ENCODE data around the gene MAGEA8.
"Not testable (repeated sequence)": the region's sequence is repeated elsewhere in the genome, so short reads cannot be mapped to it uniquely, and the experiment has no call there.

MAGEA8 gene

DNA sequence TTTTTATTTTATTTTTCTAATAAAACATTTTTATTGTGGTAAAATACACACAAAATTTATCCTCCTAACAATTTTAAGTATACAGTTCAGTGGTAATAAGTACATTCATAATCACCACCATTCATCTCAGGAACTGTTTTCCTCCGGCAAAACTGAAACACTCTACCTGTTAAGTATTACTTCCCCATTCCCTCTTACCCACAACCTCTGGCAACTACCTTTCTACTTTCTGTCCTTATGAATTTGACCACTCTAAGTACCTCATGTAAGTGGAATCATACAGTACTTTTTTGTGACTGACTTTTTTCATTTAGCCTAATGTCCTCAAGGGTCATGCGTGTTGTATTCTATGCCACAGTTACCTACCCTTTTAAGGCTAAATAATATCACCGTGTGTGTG is 27.3 kb downstream of the MAGEA8 start:
- H3K9me3 ChIP-seq (ENCODE audit: control insufficient read depth, insufficient read depth, low read length), result peaks cover 6% of the 10 kb centered on the region
- no peaks in the 10 kb centered on the region for H3K27me3 ChIP-seq (ENCODE audit: control insufficient read depth, insufficient read depth, low read length)
- H3K4me1 ChIP-seq (ENCODE audit: control insufficient read depth, insufficient read depth, low read length), result peaks cover 5% of the 10 kb centered on the region
- no peak overlapping the region for H3K4me3 ChIP-seq (ENCODE audit: low read depth, low read length)
- no peak overlapping the region for H3K9ac ChIP-seq (ENCODE audit: low read depth, low read length)
- no peaks in the 10 kb centered on the region for H3K36me3 ChIP-seq (ENCODE audit: control insufficient read depth, insufficient read depth, low read length)

DNA sequence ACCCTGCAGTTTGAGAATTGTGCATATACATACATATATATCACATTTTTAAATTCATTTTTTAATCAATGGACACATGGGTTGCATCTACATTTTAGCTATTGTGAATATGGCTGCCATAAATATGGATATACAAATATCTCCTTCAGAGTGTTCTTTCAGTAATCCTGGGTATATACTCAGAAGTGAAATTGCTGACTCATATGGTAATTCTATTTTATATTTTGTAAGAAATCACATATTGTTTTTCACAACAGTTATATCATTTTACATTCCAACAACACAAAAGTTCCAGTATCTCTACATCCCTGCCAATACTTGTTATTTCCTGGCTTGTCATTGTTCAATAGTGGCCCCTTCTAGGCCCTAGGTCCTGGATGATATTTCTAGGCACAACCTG is 27.7 kb downstream of the MAGEA8 start:
- no peaks in the 10 kb centered on the region for H3K27me3 ChIP-seq (ENCODE audit: control insufficient read depth, insufficient read depth, low read length)
- H3K36me3 ChIP-seq (ENCODE audit: control insufficient read depth, insufficient read depth, low read length), result no peaks in the 10 kb centered on the region
- H3K9me3 ChIP-seq (ENCODE audit: control insufficient read depth, insufficient read depth, low read length), result peaks cover 7% of the 10 kb centered on the region
- H3K9ac ChIP-seq (ENCODE audit: low read depth, low read length), result no peak overlapping the region
- peaks cover 5% of the 10 kb centered on the region for H3K4me1 ChIP-seq (ENCODE audit: control insufficient read depth, insufficient read depth, low read length)
- H3K4me3 ChIP-seq (ENCODE audit: low read depth, low read length), result no peak overlapping the region

DNA sequence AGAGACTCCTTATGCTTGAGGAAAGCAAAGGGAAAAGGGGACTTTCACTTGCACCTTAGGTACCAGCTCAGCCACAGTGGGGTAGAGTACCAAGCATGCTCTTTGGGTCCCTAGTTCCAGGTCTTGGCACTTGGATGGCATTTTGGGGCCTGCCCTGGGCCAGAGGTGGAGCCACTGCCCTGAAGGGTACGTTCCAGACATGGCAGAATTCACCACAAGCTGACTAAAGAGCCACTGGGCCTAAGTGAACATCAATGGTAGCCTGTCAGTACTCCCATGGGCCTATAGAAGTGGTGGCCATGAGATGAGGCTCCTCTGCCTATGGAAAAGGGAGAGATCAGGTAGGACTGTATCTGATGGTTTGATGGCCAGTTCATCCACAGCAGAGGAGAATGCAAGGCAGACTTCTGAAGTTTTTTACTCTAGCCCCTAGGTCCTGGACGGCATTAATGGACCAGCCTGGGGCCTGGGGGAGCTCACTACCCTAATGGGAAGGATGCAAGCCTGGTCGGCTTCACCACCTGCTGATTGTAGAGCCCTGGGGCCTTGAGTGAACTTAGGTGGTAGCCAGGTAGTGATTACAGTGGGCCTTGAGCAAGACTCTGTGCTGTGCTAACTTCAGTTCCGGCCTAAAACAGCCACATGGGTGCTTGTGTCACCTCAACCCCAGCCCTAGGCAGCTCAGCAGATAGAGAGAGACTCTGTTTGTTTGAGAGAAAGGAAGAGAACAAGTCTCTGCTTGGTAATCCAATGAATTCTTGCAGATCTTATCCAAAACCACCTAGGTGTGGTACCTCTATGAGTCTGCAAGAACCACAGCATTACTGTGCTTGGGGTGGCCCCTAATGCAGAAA is 28.6 kb downstream of the MAGEA8 start:
- no peak overlapping the region for H3K4me3 ChIP-seq (ENCODE audit: low read depth, low read length)
- H3K27me3 ChIP-seq (ENCODE audit: control insufficient read depth, insufficient read depth, low read length), result no peaks in the 10 kb centered on the region
- H3K4me1 ChIP-seq (ENCODE audit: control insufficient read depth, insufficient read depth, low read length), result peaks cover 1% of the 10 kb centered on the region
- no peaks in the 10 kb centered on the region for H3K36me3 ChIP-seq (ENCODE audit: control insufficient read depth, insufficient read depth, low read length)
- no peak overlapping the region for H3K9ac ChIP-seq (ENCODE audit: low read depth, low read length)
- H3K9me3 ChIP-seq (ENCODE audit: control insufficient read depth, insufficient read depth, low read length), result peaks cover 10% of the 10 kb centered on the region

DNA sequence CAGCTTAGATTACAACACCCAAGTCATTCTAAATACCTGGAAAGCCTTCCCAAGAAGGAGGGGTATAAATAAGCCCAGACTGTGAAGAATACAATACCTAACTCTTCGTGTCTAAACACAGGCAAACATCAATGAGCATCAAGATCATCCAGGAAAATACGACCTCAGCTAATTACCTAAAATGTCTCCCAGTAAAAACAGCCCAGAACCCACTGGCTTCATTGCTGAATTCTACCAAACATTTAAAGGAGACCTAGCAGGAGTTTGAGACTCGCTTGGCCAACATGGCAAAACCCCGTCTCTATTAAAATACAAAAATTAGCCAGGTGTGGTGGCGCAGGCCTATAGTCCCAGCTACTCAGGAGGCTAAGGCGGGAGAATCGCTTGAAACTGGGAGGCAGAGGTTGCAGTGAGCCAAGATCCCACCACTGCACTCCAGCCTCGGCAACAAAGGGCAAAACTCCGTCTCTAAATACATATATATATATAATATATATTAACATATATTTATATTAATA is 29.3 kb downstream of the MAGEA8 start:
- Histone ChIP-seq H3K27me3 (ENCODE audit: control insufficient read depth, insufficient read depth, low read length) (no peaks in the 10 kb centered on the region), H3K9ac (ENCODE audit: low read depth, low read length) (no peak overlapping the region), H3K4me3 (ENCODE audit: low read depth, low read length) (no peak overlapping the region), H3K4me1 (ENCODE audit: control insufficient read depth, insufficient read depth, low read length) (no peaks in the 10 kb centered on the region), H3K36me3 (ENCODE audit: control insufficient read depth, insufficient read depth, low read length) (no peaks in the 10 kb centered on the region), H3K9me3 (ENCODE audit: control insufficient read depth, insufficient read depth, low read length) (peaks cover 10% of the 10 kb centered on the region)

DNA sequence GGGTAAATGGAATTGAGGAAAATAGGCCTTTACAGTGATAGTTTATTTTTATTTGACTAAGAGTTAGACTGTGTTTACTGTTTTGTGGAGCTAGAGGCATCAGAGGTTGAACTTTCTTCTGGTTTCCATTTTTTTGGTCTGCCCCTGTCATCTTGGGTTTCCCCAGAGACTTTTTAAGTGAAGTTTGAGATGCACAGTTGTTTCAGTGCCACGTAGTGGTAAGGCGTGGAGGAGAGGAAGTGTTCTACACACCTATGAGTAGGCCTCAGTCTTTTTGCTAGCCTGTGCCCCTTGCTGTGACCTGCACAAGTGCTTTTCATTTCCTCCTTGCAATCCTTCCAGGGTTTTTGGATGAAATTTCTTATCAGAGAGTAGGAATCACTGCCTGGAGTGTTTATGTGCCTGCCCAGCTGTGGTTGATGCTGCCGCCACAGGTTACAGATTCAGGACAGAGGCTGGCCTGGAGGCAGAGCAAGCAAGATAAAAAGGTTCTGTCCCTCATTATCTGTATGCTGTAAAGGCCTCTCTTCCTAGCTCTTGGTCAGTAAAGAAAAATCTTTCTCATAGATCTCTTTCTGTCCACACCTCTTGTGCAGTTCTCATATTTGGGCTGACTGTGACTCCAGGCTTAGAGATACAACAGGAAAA is 35.9 kb downstream of the MAGEA8 start:
- Histone ChIP-seq H3K4me3 (ENCODE audit: low read depth, low read length) (no peak overlapping the region), H3K9ac (ENCODE audit: low read depth, low read length) (no peak overlapping the region), H3K36me3 (ENCODE audit: control insufficient read depth, insufficient read depth, low read length) (no peaks in the 10 kb centered on the region), H3K9me3 (ENCODE audit: control insufficient read depth, insufficient read depth, low read length) (peaks cover 4% of the 10 kb centered on the region), H3K27me3 (ENCODE audit: control insufficient read depth, insufficient read depth, low read length) (no peaks in the 10 kb centered on the region), H3K4me1 (ENCODE audit: control insufficient read depth, insufficient read depth, low read length) (no peaks in the 10 kb centered on the region)

DNA sequence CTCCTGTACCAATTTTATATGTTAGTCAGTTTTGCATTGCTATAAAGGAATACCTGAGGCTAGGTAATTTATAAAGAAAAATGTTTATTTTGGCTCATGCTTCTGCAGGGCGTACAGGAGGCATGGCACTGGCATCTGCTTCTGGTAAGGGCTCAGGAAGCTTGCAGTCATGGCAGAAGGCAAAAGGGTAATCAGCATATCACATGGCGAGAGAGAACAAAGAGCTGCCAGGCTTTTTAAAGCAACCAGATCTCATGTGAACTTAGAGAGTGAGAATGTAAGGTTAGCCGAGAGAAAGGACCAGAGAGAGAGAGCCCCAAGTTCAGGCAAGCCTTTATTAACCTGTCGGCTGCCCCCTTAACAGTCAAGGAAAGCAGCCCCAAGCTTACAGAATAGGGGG is 42.9 kb downstream of the MAGEA8 start:
- not testable (repeated sequence) for H3K9ac ChIP-seq (ENCODE audit: low read depth, low read length); H3K9me3 ChIP-seq (ENCODE audit: control insufficient read depth, insufficient read depth, low read length); H3K36me3 ChIP-seq (ENCODE audit: control insufficient read depth, insufficient read depth, low read length); H3K4me1 ChIP-seq (ENCODE audit: control insufficient read depth, insufficient read depth, low read length); H3K27me3 ChIP-seq (ENCODE audit: control insufficient read depth, insufficient read depth, low read length); H3K4me3 ChIP-seq (ENCODE audit: low read depth, low read length)

DNA sequence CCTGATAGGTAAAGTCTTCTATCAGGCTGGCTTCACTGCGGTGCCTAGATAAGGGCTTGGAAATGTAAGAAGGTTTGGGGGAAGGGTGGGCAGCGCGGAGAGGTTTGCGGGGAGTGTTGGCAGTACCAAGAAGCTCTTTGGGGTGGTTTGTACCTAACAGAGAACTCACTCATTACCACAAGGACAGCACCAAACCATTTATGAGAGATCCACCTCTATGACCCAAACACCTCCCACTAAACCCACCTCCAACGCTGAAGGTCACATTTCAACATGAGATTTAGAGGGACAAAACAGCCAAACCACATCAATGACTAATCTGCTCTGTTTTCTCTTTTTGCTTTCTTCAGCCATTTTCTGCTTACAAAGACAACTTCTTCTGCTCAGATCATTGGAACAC is 43.5 kb downstream of the MAGEA8 start:
- not testable (repeated sequence) for H3K9me3 ChIP-seq (ENCODE audit: control insufficient read depth, insufficient read depth, low read length); H3K4me1 ChIP-seq (ENCODE audit: control insufficient read depth, insufficient read depth, low read length); H3K27me3 ChIP-seq (ENCODE audit: control insufficient read depth, insufficient read depth, low read length); H3K4me3 ChIP-seq (ENCODE audit: low read depth, low read length); H3K9ac ChIP-seq (ENCODE audit: low read depth, low read length); H3K36me3 ChIP-seq (ENCODE audit: control insufficient read depth, insufficient read depth, low read length)

DNA sequence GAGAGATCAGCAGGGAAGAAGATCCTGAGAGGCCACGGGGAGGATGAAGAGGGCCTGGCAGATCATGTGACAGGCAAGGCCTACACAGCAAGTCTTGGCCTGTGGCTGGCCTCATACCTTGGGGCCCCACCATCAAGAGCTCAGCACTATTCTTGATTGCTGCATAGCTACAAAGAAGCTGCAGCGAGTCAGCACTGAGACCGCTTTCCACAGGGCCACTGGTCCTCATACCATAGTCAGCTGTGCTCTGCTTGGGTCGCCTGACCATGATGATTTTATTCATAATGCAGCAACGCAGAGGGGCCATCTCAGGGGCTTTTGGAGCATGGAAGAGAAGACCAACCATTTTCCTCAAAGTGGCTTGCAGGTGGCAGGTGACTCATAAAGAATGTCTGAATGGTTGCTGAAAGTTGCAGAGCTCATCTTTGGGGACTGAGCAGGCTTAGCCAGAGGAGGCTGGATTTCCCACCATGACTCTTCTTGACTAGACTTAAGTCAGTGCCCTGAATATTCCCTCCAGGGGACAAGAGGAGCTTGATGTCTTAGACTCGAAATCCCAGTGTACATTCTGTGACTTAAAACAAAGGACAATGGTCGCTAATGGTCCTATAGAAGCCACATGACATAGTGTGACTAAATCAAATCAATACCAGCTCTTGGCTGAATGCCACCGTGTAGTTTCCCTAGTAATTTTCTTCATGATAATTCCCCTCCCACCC is 46.4 kb downstream of the MAGEA8 start:
- not testable (repeated sequence) for H3K36me3 ChIP-seq (ENCODE audit: control insufficient read depth, insufficient read depth, low read length); H3K9ac ChIP-seq (ENCODE audit: low read depth, low read length); H3K9me3 ChIP-seq (ENCODE audit: control insufficient read depth, insufficient read depth, low read length); H3K4me3 ChIP-seq (ENCODE audit: low read depth, low read length); H3K4me1 ChIP-seq (ENCODE audit: control insufficient read depth, insufficient read depth, low read length); H3K27me3 ChIP-seq (ENCODE audit: control insufficient read depth, insufficient read depth, low read length)

DNA sequence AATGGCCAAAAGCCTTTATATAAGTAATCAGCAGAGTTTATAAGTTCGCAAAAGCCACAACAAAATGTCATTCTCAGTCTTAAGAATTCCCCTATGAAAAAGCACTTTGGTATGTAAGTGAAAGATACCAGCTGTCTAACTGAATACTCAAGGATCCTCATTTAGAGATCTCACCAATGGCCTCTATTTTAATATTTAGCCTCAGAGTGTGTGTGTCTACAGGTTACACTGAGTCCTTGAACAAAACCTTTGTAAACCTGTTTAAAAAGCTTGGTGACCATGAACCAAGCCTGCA is 46.9 kb downstream of the MAGEA8 start:
- not testable (repeated sequence) for H3K27me3 ChIP-seq (ENCODE audit: control insufficient read depth, insufficient read depth, low read length)

DNA sequence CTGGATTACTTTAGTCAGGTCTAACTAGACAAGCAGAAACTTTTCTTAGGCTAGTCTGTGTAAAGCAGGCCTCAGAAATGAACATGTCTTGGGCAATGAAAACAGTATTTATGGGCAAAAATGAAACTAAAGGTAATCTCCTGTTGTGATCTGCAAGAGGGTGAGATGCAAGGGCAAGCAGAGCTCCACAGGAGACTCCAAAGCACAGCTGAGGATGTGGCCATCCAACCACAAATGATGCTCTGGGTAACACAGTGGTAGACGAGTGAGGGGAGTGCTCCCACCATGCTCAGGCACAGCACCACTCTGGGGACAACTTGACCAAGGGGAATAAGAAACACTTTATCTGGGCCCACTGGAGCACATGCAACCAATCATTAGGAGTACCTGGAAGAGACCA is 47.7 kb downstream of the MAGEA8 start:
- H3K27me3 ChIP-seq (ENCODE audit: control insufficient read depth, insufficient read depth, low read length), result not testable (repeated sequence)

More for the DNA sequence above, 46.9 kb downstream of the MAGEA8 start:
- H3K36me3 ChIP-seq (ENCODE audit: control insufficient read depth, insufficient read depth, low read length); H3K4me1 ChIP-seq (ENCODE audit: control insufficient read depth, insufficient read depth, low read length); H3K4me3 ChIP-seq (ENCODE audit: low read depth, low read length); H3K9me3 ChIP-seq (ENCODE audit: control insufficient read depth, insufficient read depth, low read length); H3K9ac ChIP-seq (ENCODE audit: low read depth, low read length): not testable (repeated sequence)

DNA sequence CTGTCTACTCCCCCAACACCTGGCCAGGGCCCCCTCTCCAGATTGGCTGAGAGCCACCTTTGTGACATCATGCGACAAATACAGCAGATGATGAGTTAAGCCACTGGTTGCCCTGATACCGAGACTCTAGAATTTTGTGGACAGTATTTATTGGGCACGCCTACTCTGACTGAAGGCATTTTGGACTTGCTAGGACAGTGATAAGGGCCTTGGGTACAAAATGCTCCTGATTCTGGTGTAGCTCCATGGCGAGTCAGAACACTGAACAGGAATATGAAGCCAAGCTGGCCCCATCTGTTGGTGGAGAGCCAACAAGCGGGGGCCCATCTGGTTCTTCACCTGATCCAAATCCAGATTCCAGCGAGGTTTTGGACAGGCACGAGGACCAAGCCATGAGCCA is 48.4 kb downstream of the MAGEA8 start, which contains the start of gene HSFX4:
TSS of gene HSFX4 (plus strand) at position 174 of the 400 bp plus-strand sequence. CDS start at position 246, 72 bp downstream.
- H3K4me1 ChIP-seq (ENCODE audit: control insufficient read depth, insufficient read depth, low read length); H3K36me3 ChIP-seq (ENCODE audit: control insufficient read depth, insufficient read depth, low read length); H3K4me3 ChIP-seq (ENCODE audit: low read depth, low read length); H3K9me3 ChIP-seq (ENCODE audit: control insufficient read depth, insufficient read depth, low read length); H3K9ac ChIP-seq (ENCODE audit: low read depth, low read length); H3K27me3 ChIP-seq (ENCODE audit: control insufficient read depth, insufficient read depth, low read length): not testable (repeated sequence)

More for the DNA sequence above, 47.7 kb downstream of the MAGEA8 start:
- not testable (repeated sequence) for H3K36me3 ChIP-seq (ENCODE audit: control insufficient read depth, insufficient read depth, low read length); H3K4me3 ChIP-seq (ENCODE audit: low read depth, low read length); H3K9me3 ChIP-seq (ENCODE audit: control insufficient read depth, insufficient read depth, low read length); H3K9ac ChIP-seq (ENCODE audit: low read depth, low read length); H3K4me1 ChIP-seq (ENCODE audit: control insufficient read depth, insufficient read depth, low read length)

DNA sequence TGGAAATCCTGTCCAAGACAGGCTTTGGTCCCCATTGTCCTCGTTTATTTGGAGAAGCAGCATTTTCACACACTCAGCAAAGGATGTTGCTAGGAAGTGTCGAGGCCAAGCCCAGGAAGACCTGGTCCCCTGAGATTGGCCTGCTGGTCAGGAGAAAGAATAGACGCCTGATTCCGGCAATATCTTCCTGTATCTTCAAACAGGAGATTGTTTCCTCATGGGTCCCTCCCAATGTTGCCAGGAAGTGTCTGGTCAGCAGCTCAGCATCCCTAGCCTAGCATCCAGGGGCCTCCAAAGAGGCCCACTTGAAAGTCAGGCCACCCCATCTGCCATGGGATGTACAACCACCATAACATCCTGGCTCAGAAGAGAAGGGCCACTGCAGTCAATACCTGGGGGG is 50.4 kb downstream of the MAGEA8 start:
- not testable (repeated sequence) for H3K9me3 ChIP-seq (ENCODE audit: control insufficient read depth, insufficient read depth, low read length); H3K9ac ChIP-seq (ENCODE audit: low read depth, low read length); H3K36me3 ChIP-seq (ENCODE audit: control insufficient read depth, insufficient read depth, low read length); H3K4me3 ChIP-seq (ENCODE audit: low read depth, low read length); H3K4me1 ChIP-seq (ENCODE audit: control insufficient read depth, insufficient read depth, low read length); H3K27me3 ChIP-seq (ENCODE audit: control insufficient read depth, insufficient read depth, low read length)

Data from iPS-15b (cell line).